ENCODE measurements around the gene TTC38.

TTC38 gene

DNA sequence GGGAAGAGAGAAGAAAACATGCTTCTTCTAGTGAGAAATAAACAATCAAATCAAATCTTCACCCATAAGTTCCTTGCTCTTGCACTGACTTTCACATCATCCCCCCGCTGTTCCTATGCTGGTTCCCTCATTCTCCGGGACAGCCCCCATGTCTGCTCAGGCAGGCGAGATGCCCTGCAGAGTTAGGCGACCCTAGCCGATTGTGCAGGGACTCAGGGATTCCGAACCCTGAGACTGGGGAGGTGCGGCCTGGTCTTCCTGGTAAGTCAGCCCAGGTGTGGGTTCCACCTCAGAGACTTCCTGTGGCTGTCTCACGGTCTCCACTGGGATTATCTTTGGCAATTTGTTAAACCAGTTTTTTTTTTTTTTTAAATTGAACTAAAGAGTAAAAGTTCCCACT is 6.6 kb downstream of the TTC38 start:
- no peaks in the 10 kb centered on the region for H3K9me2 ChIP-seq (replicated peaks; ENCODE audit: control insufficient read depth, low read length)
- no peaks in the 10 kb centered on the region; the same call in 1 of the 2 replicates for H3K4me1 ChIP-seq (ENCODE audit: control insufficient read depth, low read length)
- H4K20me1 ChIP-seq (ENCODE audit: control insufficient read depth, insufficient read depth, low read depth, low read length), result no peaks in the 10 kb centered on the region
- no peaks in the 10 kb centered on the region for H3F3A ChIP-seq (ENCODE audit: control insufficient read depth, insufficient read depth)
- H3K27me3 ChIP-seq (ENCODE audit: control insufficient read depth, low read length), result no peaks in the 10 kb centered on the region
- no peak overlapping the region for H3K4me3 ChIP-seq (ENCODE audit: low read length)
- no peak overlapping the region for H3K4me2 ChIP-seq (ENCODE audit: low read length)
- peaks cover 6% of the 10 kb centered on the region; the same call in 1 of the 2 replicates for H3K9me3 ChIP-seq (ENCODE audit: control insufficient read depth, insufficient read depth, low read length)
- no peak overlapping the region for H3K27ac ChIP-seq (ENCODE audit: low read depth, low read length)
- H3K79me2 ChIP-seq (ENCODE audit: control insufficient read depth, low read length), result no peaks in the 10 kb centered on the region
- TF ChIP-seq EZH2phosphoT487 (IDR thresholded peaks at IDR 0.05; ENCODE audit: borderline replicate concordance, low read length), result no peak
- no peak for TF ChIP-seq CTCF (IDR thresholded peaks at IDR 0.05; ENCODE audit: low read depth, low read length, poor library complexity, severe bottlenecking)
- H3K36me3 ChIP-seq (ENCODE audit: control insufficient read depth, low read length), result no peaks in the 10 kb centered on the region

- Histone ChIP-seq H3K9me3 (ENCODE audit: control insufficient read depth, insufficient read depth, low read length) (peaks cover 6% of the 10 kb centered on the region; the same call in 1 of the 2 replicates), H3K4me3 (ENCODE audit: low read length) (no peak overlapping the region), H3K27me3 (ENCODE audit: control insufficient read depth, low read length) (no peaks in the 10 kb centered on the region), H4K20me1 (ENCODE audit: control insufficient read depth, insufficient read depth, low read depth, low read length) (no peaks in the 10 kb centered on the region), H3K4me1 (ENCODE audit: control insufficient read depth, low read length) (no peaks in the 10 kb centered on the region; the same call in 1 of the 2 replicates), H3F3A (ENCODE audit: control insufficient read depth, insufficient read depth) (no peaks in the 10 kb centered on the region), H3K4me2 (ENCODE audit: low read length) (no peak overlapping the region), H3K27ac (ENCODE audit: low read depth, low read length) (no peak overlapping the region), H3K79me2 (ENCODE audit: control insufficient read depth, low read length) (no peaks in the 10 kb centered on the region), H3K9me2 (replicated peaks; ENCODE audit: control insufficient read depth, low read length) (no peaks in the 10 kb centered on the region), H3K36me3 (ENCODE audit: control insufficient read depth, low read length) (no peaks in the 10 kb centered on the region)
- no peak for TF ChIP-seq EZH2phosphoT487 (IDR thresholded peaks at IDR 0.05; ENCODE audit: borderline replicate concordance, low read length)
- TF ChIP-seq CTCF (IDR thresholded peaks at IDR 0.05; ENCODE audit: low read depth, low read length, poor library complexity, severe bottlenecking), result no peak
Measured at GRCh38 chr22:46275455-46276122, 7.8 kb downstream of the TTC38 start.

GRCh38 chr22:46276563-46276962 is 8.8 kb downstream of the TTC38 start:
- no peak for TF ChIP-seq EZH2phosphoT487 (IDR thresholded peaks at IDR 0.05; ENCODE audit: borderline replicate concordance, low read length)
- no peaks in the 10 kb centered on the region for H3K36me3 ChIP-seq (ENCODE audit: control insufficient read depth, low read length)
- H3K4me3 ChIP-seq (ENCODE audit: low read length), result no peak overlapping the region
- H3K4me1 ChIP-seq (ENCODE audit: control insufficient read depth, low read length), result peaks cover 7% of the 10 kb centered on the region
- no peaks in the 10 kb centered on the region for H3K27me3 ChIP-seq (ENCODE audit: control insufficient read depth, low read length)
- H3K27ac ChIP-seq (ENCODE audit: low read depth, low read length), result no peak overlapping the region
- H3K79me2 ChIP-seq (ENCODE audit: control insufficient read depth, low read length), result no peaks in the 10 kb centered on the region
- H4K20me1 ChIP-seq (ENCODE audit: control insufficient read depth, insufficient read depth, low read depth, low read length), result no peaks in the 10 kb centered on the region
- H3K4me2 ChIP-seq (ENCODE audit: low read length), result no peak overlapping the region
- H3K9me2 ChIP-seq (replicated peaks; ENCODE audit: control insufficient read depth, low read length), result no peaks in the 10 kb centered on the region
- H3F3A ChIP-seq (ENCODE audit: control insufficient read depth, insufficient read depth), result no peaks in the 10 kb centered on the region
- peaks cover 6% of the 10 kb centered on the region; the same call in 1 of the 2 replicates for H3K9me3 ChIP-seq (ENCODE audit: control insufficient read depth, insufficient read depth, low read length)
